Retinal pigment epithelial cell (primary cell): ENCODE data around the gene HRCT1.
A peak's percentile ranks its signal among the peaks of the same experiment; 100 is the strongest.

Source experiments
- DNase-seq: peaks from one replicate; pipeline ENCODE4 v3.0.0-alpha.2; 2010; ENCODE audit warnings: low read depth
- H3K4me3 ChIP-seq: 2 replicates; pipeline ENCODE4 v1.5.1; 2011; ENCODE audit warnings: mild to moderate bottlenecking, low read length, control low read depth, moderate library complexity
- CTCF ChIP-seq: conservative IDR thresholded peaks from 2 replicates; pipeline ENCODE4 v1.5.1; 2011; ENCODE audit warnings: low read depth, low read length, control low read depth, inconsistent platforms

HRCT1 gene

GRCh38 chr9:35907711-35908503 lies 1.9 kb downstream of the HRCT1 start:
- no peak overlapping the region for H3K4me3 ChIP-seq
- peak; percentile 55 for DNase-seq
- TF ChIP-seq CTCF: no peak

- DNase-seq: no peak
- no peak for TF ChIP-seq CTCF
- H3K4me3 ChIP-seq: no peak overlapping the region
Observed at GRCh38 chr9:35908504-35909125, 2.6 kb downstream of the HRCT1 start.

- TF ChIP-seq CTCF: no peak
- no peak for DNase-seq
- no peak within 1 kb of the TSS for H3K4me3 ChIP-seq
Observed at GRCh38 chr9:35909274-35909673, 3.3 kb downstream of the HRCT1 start, which contains the start of gene SPAAR. Gene SPAAR (plus strand): TSS chr9:35909490. CDS start chr9:35910464, 974 bp downstream.

- no peak for DNase-seq
- TF ChIP-seq CTCF: no peak
- no peak overlapping the region for H3K4me3 ChIP-seq
Observed at GRCh38 chr9:35909687-35910612, 3.9 kb downstream of the HRCT1 start.

- no peak overlapping the region for H3K4me3 ChIP-seq
- DNase-seq: no peak
- peak; percentile 73 for TF ChIP-seq CTCF
Observed at GRCh38 chr9:35910613-35911359, 4.8 kb downstream of the HRCT1 start.

- H3K4me3 ChIP-seq: no peak overlapping the region
- no peak for TF ChIP-seq CTCF
- no peak for DNase-seq
Observed at GRCh38 chr9:35911690-35912089, 5.7 kb downstream of the HRCT1 start.
